ENCODE data around the gene PRELP. TPM values are rescaled to one million over a fixed set of nuclear protein-coding genes. Genes with fewer than 3 reads are reported as not detected.
"Not testable (repeated sequence)": the region's sequence is repeated elsewhere in the genome, so short reads cannot be mapped to it uniquely, and the experiment has no call there.

The PRELP gene
- total RNA-seq, 2 experiments from 2014 or later, result not detected

- no peaks in the 10 kb centered on the region for H3K4me1 Mint-ChIP-seq
- DNase-seq, result no peak
- no peak overlapping the region for H3K4me3 Mint-ChIP-seq
- no peaks in the 10 kb centered on the region for H3K9me3 Mint-ChIP-seq
- POLR2A ChIA-PET, result no interaction called here
- CTCF ChIA-PET, result interaction anchor here (0.8 kb wide), 1 partner anchor 117 kb away, joined by 4 read pairs; no protein-coding TSS in a partner anchor
- H3K27me3 Mint-ChIP-seq, result peaks cover 19% of the 10 kb centered on the region
- H3K36me3 Mint-ChIP-seq (ENCODE audit: low read depth), result no peaks in the 10 kb centered on the region
- H3K27ac Mint-ChIP-seq, result no peak overlapping the region
These were observed 13.9 kb upstream of the PRELP start for GRCh38 chr1:203461717-203462116.

GRCh38 chr1:203462143-203462542 lies 13.5 kb upstream of the PRELP start:
- H3K27me3 Mint-ChIP-seq, result peaks cover 19% of the 10 kb centered on the region
- H3K27ac Mint-ChIP-seq, result no peak overlapping the region
- CTCF ChIA-PET, result interaction anchor here (0.8 kb wide), 1 partner anchor 117 kb away, joined by 4 read pairs; no protein-coding TSS in a partner anchor
- no peak for DNase-seq
- no peaks in the 10 kb centered on the region for H3K9me3 Mint-ChIP-seq
- no peak overlapping the region for H3K4me3 Mint-ChIP-seq
- H3K4me1 Mint-ChIP-seq, result no peaks in the 10 kb centered on the region
- POLR2A ChIA-PET, result no interaction called here
- no peaks in the 10 kb centered on the region for H3K36me3 Mint-ChIP-seq (ENCODE audit: low read depth)

GRCh38 chr1:203462878-203463277 lies 12.7 kb upstream of the PRELP start:
- CTCF ChIA-PET, result no interaction called here
- Mint-ChIP-seq H3K4me1 (no peaks in the 10 kb centered on the region), H3K27ac (no peak overlapping the region), H3K9me3 (no peaks in the 10 kb centered on the region), H3K36me3 (ENCODE audit: low read depth) (no peaks in the 10 kb centered on the region), H3K27me3 (peaks cover 19% of the 10 kb centered on the region), H3K4me3 (no peak overlapping the region)
- DNase-seq, result no peak
- POLR2A ChIA-PET, result no interaction called here

- Mint-ChIP-seq H3K36me3 (ENCODE audit: low read depth) (no peaks in the 10 kb centered on the region), H3K9me3 (no peaks in the 10 kb centered on the region), H3K27ac (no peak overlapping the region), H3K4me3 (no peak overlapping the region), H3K4me1 (no peaks in the 10 kb centered on the region), H3K27me3 (peaks cover 14% of the 10 kb centered on the region)
- ChIA-PET POLR2A (no interaction called here), CTCF (interaction anchor here (0.9 to 1.3 kb wide), 2 partner anchors 193 to 196 kb away, joined by 3 to 4 read pairs; no protein-coding TSS in a partner anchor)
- no peak for DNase-seq
These were observed 12.0 kb upstream of the PRELP start for GRCh38 chr1:203463469-203464062.

GRCh38 chr1:203464226-203464625 lies 11.4 kb upstream of the PRELP start:
- ChIA-PET POLR2A (no interaction called here), CTCF (interaction anchor here (1.3 kb wide), 1 partner anchor 193 kb away, joined by 3 read pairs; no protein-coding TSS in a partner anchor)
- peaks cover 14% of the 10 kb centered on the region for H3K27me3 Mint-ChIP-seq
- no peak overlapping the region for H3K27ac Mint-ChIP-seq
- DNase-seq, result no peak
- H3K4me1 Mint-ChIP-seq, result no peaks in the 10 kb centered on the region
- H3K4me3 Mint-ChIP-seq, result no peak overlapping the region
- no peaks in the 10 kb centered on the region for H3K36me3 Mint-ChIP-seq (ENCODE audit: low read depth)
- H3K9me3 Mint-ChIP-seq, result no peaks in the 10 kb centered on the region

- ChIA-PET CTCF (interaction anchor here (1.3 kb wide), 1 partner anchor 194 kb away, joined by 3 read pairs; no protein-coding TSS in a partner anchor), POLR2A (no interaction called here)
- Mint-ChIP-seq H3K36me3 (ENCODE audit: low read depth) (no peaks in the 10 kb centered on the region), H3K27me3 (peaks cover 12% of the 10 kb centered on the region), H3K4me1 (no peaks in the 10 kb centered on the region), H3K4me3 (no peak overlapping the region), H3K9me3 (no peaks in the 10 kb centered on the region), H3K27ac (no peak overlapping the region)
- no peak for DNase-seq
These were observed 10.9 kb upstream of the PRELP start for GRCh38 chr1:203464743-203465142.

GRCh38 chr1:203465146-203465798 lies 10.3 kb upstream of the PRELP start:
- no peaks in the 10 kb centered on the region for H3K9me3 Mint-ChIP-seq
- ChIA-PET POLR2A (no interaction called here), CTCF (interaction anchor here (1.3 to 1.6 kb wide), 2 partner anchors 11 to 194 kb away, joined by 3 to 7 read pairs; partner anchors contain the start of gene PRELP)
- H3K27me3 Mint-ChIP-seq, result peaks cover 8% of the 10 kb centered on the region
- no peak for DNase-seq
- no peak overlapping the region for H3K4me3 Mint-ChIP-seq
- no peaks in the 10 kb centered on the region for H3K36me3 Mint-ChIP-seq (ENCODE audit: low read depth)
- no peak overlapping the region for H3K27ac Mint-ChIP-seq
- no peaks in the 10 kb centered on the region for H3K4me1 Mint-ChIP-seq

GRCh38 chr1:203465948-203466347 lies 9.7 kb upstream of the PRELP start:
- DNase-seq, result no peak
- ChIA-PET CTCF (interaction anchor here (1.6 kb wide), 1 partner anchor 10 kb away, joined by 7 read pairs; the partner anchor contains the start of gene PRELP), POLR2A (no interaction called here)
- Mint-ChIP-seq H3K36me3 (ENCODE audit: low read depth) (no peaks in the 10 kb centered on the region), H3K4me1 (no peaks in the 10 kb centered on the region), H3K27ac (no peak overlapping the region), H3K4me3 (no peak overlapping the region), H3K27me3 (peaks cover 6% of the 10 kb centered on the region), H3K9me3 (no peaks in the 10 kb centered on the region)

- H3K27me3 Mint-ChIP-seq; DNase-seq; H3K9me3 Mint-ChIP-seq; H3K27ac Mint-ChIP-seq; POLR2A ChIA-PET; H3K36me3 Mint-ChIP-seq (ENCODE audit: low read depth); H3K4me3 Mint-ChIP-seq; H3K4me1 Mint-ChIP-seq: not testable (repeated sequence)
- CTCF ChIA-PET, result interaction anchor here (1.6 kb wide), 1 partner anchor 9 kb away, joined by 7 read pairs; the partner anchor contains the start of gene PRELP
These were observed 8.6 kb upstream of the PRELP start for GRCh38 chr1:203466906-203467549.

GRCh38 chr1:203467550-203467921 lies 8.1 kb upstream of the PRELP start:
- H3K4me3 Mint-ChIP-seq, result no peak overlapping the region
- H3K27ac Mint-ChIP-seq, result no peak overlapping the region
- H3K4me1 Mint-ChIP-seq, result no peaks in the 10 kb centered on the region
- no peaks in the 10 kb centered on the region for H3K36me3 Mint-ChIP-seq (ENCODE audit: low read depth)
- ChIA-PET CTCF (no interaction called here), POLR2A (no interaction called here)
- no peaks in the 10 kb centered on the region for H3K9me3 Mint-ChIP-seq
- no peak for DNase-seq
- H3K27me3 Mint-ChIP-seq, result peaks cover 3% of the 10 kb centered on the region

- DNase-seq, result no peak
- CTCF ChIA-PET, result no interaction called here
- POLR2A ChIA-PET, result no interaction called here
- H3K9me3 Mint-ChIP-seq, result no peaks in the 10 kb centered on the region
- H3K27me3 Mint-ChIP-seq, result peaks cover 3% of the 10 kb centered on the region
- no peaks in the 10 kb centered on the region for H3K36me3 Mint-ChIP-seq (ENCODE audit: low read depth)
- H3K27ac Mint-ChIP-seq, result no peak overlapping the region
- H3K4me3 Mint-ChIP-seq, result no peak overlapping the region
- no peaks in the 10 kb centered on the region for H3K4me1 Mint-ChIP-seq
These were observed 7.3 kb upstream of the PRELP start for GRCh38 chr1:203468326-203468725.

GRCh38 chr1:203470240-203470639 lies 5.4 kb upstream of the PRELP start:
- no peaks in the 10 kb centered on the region for H3K36me3 Mint-ChIP-seq (ENCODE audit: low read depth)
- no peaks in the 10 kb centered on the region for H3K4me1 Mint-ChIP-seq
- H3K27me3 Mint-ChIP-seq, result peaks cover 3% of the 10 kb centered on the region
- no peak for DNase-seq
- ChIA-PET POLR2A (no interaction called here), CTCF (no interaction called here)
- no peaks in the 10 kb centered on the region for H3K9me3 Mint-ChIP-seq
- H3K4me3 Mint-ChIP-seq, result no peak overlapping the region
- H3K27ac Mint-ChIP-seq, result no peak overlapping the region

- H3K9me3 Mint-ChIP-seq, result no peaks in the 10 kb centered on the region
- ChIA-PET CTCF (interaction anchor here (0.7 to 1.9 kb wide), 2 partner anchors 15 to 1689 kb away, joined by 3 to 4 read pairs; no protein-coding TSS in a partner anchor), POLR2A (no interaction called here)
- no peaks in the 10 kb centered on the region for H3K4me1 Mint-ChIP-seq
- H3K4me3 Mint-ChIP-seq, result no peak overlapping the region
- no peak overlapping the region for H3K27ac Mint-ChIP-seq
- no peaks in the 10 kb centered on the region for H3K36me3 Mint-ChIP-seq (ENCODE audit: low read depth)
- DNase-seq, result no peak
- H3K27me3 Mint-ChIP-seq, result peaks cover 9% of the 10 kb centered on the region
These were observed 3.8 kb upstream of the PRELP start for GRCh38 chr1:203471841-203472240.

Measured in activated CD4-positive, alpha-beta T cell treated with anti-CD3 and anti-CD28 coated beads, Interleukin-2, amount 10 ng/mL, durations not matched to agents 7 days and 5 days (primary cell).